ENCODE measurements around the gene GPSM1. TPM values are rescaled to one million over a fixed set of nuclear protein-coding genes. Genes with fewer than 3 reads are reported as not detected.

The GPSM1 gene
- total and polyA plus RNA-seq, 9 of the 15 experiments (the other 6 are each of a cell fraction or from before 2014, with no cell fraction given) = 0.04 to 14.2 (median 3.1) TPM

- intact Hi-C loops (cut with micrococcal nuclease) = no loop called here
- no peaks in the 10 kb centered on the region for H3K79me2 ChIP-seq (ENCODE audit: control insufficient read depth, insufficient read depth, low read length)
- WGBS (ENCODE audit: insufficient coverage, low coverage, missing lambda C conversion rate) = 17% methylated on average over 12 of the region's 13 CpGs
- in situ Hi-C loops (cut with MboI) = no loop called here
- FAIRE-seq = no peak
- peaks cover 0 to 60% of the 10 kb centered on the region in 2 experiments; a peak in 2 of 5 replicates for H3K4me1 ChIP-seq (replicated peaks in 1 of 2; ENCODE audit: control insufficient read depth in 2 of 2, insufficient read depth in 2 of 2, low read length in 2 of 2)
- H3K4me3 ChIP-seq = no peak overlapping the region
- ChIA-PET POLR2A (interaction anchor here (0.6 kb wide), 1 partner anchor 200 kb away, joined by 3 read pairs; no protein-coding TSS in a partner anchor), CTCF (ENCODE audit: low intra/inter-chr PET ratio) (no interaction called here)
- no peak overlapping the region for H2AFZ ChIP-seq (ENCODE audit: low read depth, low read length)
- H3K27me3 ChIP-seq (ENCODE audit: control insufficient read depth in 2 of 2, insufficient read depth in 2 of 2, low read length in 2 of 2) = peaks cover 26 to 81% of the 10 kb centered on the region in 2 experiments
- no peaks in the 10 kb centered on the region; the same call in none of the 2 replicates for H4K20me1 ChIP-seq (replicated peaks; ENCODE audit: control insufficient read depth, insufficient read depth, low read length)
- 0 out of 4 replicates have a peak overlapping the region, but pooled peaks of 1 of the 2 experiments have one; percentile 17 for H3K9ac ChIP-seq (ENCODE audit: insufficient read depth in 1 of 2, low read depth in 2 of 2, low read length in 2 of 2)
- no TSS peak for BruUV-seq (replicated peaks)
- no peaks in the 10 kb centered on the region for H3K9me1 ChIP-seq (ENCODE audit: control insufficient read depth, insufficient read depth, low read length)
- DNase-seq (ENCODE audit: extremely low read depth in 1 of 4, low spot score in 3 of 4) = no peak
- no peak for TF ChIP-seq ZFP1 (CRISPR knock-in tag; IDR thresholded peaks at IDR 0.05)
- TF ChIP-seq STAG1 (CRISPR knock-in tag; IDR thresholded peaks at IDR 0.05; ENCODE audit: borderline replicate concordance) = no peak
- no peak for TF ChIP-seq ZNF408 (CRISPR knock-in tag; IDR thresholded peaks at IDR 0.05; ENCODE audit: low read depth)
- TF ChIP-seq CUX1 (CRISPR knock-in tag; IDR thresholded peaks at IDR 0.05) = no peak
- no peak for TF ChIP-seq ZFP36 (IDR thresholded peaks at IDR 0.05; ENCODE audit: low read depth, low read length, partially characterized antibody)
- no peak for TF ChIP-seq ZBTB12 (CRISPR knock-in tag; IDR thresholded peaks at IDR 0.05)
- TF ChIP-seq U2AF2 (optimal IDR thresholded peaks at IDR 0.05; ENCODE audit: low read depth, low read length) = no peak
- TF ChIP-seq STAT5A (IDR thresholded peaks at IDR 0.05; ENCODE audit: borderline replicate concordance, low read length) = no peak
- no peak for TF ChIP-seq ZNF133 (CRISPR knock-in tag; IDR thresholded peaks at IDR 0.05)
- no peak for TF ChIP-seq TOE1 (IDR thresholded peaks at IDR 0.05; ENCODE audit: borderline replicate concordance)
- no peak for TF ChIP-seq TOE1 (CRISPR knock-in tag; IDR thresholded peaks at IDR 0.05; ENCODE audit: borderline replicate concordance, low read depth)
- no peak for TF ChIP-seq RBM34 (IDR thresholded peaks at IDR 0.05; ENCODE audit: borderline replicate concordance, insufficient read depth, low read length)
- ATAC-seq = no peak
- no peaks in the 10 kb centered on the region for H3K36me3 ChIP-seq (ENCODE audit: control insufficient read depth, insufficient read depth, low read length)
- no peaks in the 10 kb centered on the region for H3K9me3 ChIP-seq (replicated peaks; ENCODE audit: control insufficient read depth, insufficient read depth, low read depth, low read length)
- no peak overlapping the region for H3K4me2 ChIP-seq (ENCODE audit: insufficient read depth, low read length)
- H3K27ac ChIP-seq (ENCODE audit: extremely low read depth, low read depth, low read length) = no peak overlapping the region
Measured at GRCh38 chr9:136300866-136301265, 26.5 kb upstream of the GPSM1 start.

All from K562 (cell line).